Stimulated activated CD4-positive, alpha-beta T cell treated with anti-CD3 and anti-CD28 coated beads, TNF-alpha, amount 100 ng/mL, for 1 hour (primary cell): ENCODE results near the gene CIPC.

Source experiments
- DNase-seq, 3 donors: peaks; one replicate each; pipeline ENCODE4 v3.0.0-alpha.2; 2020; ENCODE audit warnings: low read depth in 3 of 3, low spot score in 1 of 3

Gene CIPC

DNA sequence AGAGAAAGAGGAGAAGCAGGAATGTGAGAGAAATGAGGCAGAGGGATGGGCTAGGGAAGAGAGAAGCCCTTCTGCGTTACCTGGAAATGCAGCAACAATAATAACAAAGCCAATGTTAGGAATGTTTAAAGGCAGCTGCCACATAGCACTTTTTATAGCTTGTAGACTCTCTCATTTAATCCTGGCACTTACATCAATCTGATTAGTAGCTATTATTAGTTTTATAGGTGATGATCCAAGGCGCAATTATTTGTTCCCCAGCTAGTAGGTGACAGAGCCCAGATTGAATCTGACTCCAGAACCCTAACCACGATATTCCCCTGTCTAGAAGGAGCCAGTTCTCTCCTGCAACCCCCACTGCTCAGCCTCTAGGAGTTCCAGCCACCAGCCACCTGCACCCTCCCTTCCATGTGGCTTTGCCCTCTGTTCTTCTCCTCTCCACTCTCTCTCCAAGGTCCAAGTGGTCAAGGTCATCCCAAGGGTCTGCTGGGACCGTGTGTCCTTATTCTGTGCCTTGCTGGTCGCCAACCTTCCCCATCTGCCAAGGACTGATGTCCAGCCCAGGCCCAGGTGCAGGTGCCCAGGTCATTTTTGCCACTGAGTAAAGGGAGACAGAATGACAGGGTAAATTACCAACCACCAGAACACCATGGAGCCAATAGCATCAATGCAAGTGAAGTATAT lies 29.4 kb upstream of the CIPC start:
- no peak for DNase-seq

DNA sequence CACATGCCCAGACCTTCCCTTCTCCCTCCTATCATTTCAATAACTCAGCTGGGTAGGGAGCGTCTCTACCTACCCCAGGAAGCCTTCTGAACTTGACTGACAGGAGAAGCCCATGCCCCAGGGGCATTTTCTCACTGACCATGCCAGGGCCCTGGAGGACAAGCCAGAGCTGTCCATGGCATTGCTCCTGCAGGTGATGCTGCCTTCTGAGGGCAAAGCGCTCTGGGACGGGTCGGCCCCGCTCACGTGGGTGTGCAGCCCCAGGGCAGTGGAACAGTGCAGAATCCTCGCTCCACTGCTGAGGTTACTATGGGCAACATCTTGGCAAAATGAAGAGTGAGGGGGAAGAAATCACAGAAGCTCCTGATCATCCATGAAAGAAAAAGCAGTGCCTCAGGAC lies 28.5 kb upstream of the CIPC start:
- DNase-seq: no peak

GRCh38 chr14:77071938-77072388 lies 26.1 kb upstream of the CIPC start:
- no peak for DNase-seq

DNA sequence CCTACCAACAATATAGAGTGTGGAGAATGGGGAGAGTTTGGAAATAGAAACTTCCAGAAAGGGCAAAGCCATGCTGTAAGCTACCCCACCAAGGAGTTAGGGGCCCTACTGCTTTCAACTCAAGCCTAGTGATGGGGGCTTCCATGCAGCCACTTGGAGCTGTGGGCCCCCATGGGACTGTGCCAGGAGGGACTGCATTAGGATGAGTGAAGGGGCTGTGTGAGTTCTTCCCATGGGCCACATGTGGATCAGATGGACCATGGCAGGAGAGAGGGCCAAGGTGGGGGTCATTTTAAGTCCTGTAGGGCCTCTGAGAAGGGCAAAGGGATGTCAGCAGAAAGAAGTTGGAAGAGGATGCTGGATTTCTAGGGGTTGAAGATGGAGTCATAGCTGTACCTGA lies 23.1 kb upstream of the CIPC start:
- no peak for DNase-seq

GRCh38 chr14:77076113-77076631 lies 21.9 kb upstream of the CIPC start:
- no peak for DNase-seq

DNA sequence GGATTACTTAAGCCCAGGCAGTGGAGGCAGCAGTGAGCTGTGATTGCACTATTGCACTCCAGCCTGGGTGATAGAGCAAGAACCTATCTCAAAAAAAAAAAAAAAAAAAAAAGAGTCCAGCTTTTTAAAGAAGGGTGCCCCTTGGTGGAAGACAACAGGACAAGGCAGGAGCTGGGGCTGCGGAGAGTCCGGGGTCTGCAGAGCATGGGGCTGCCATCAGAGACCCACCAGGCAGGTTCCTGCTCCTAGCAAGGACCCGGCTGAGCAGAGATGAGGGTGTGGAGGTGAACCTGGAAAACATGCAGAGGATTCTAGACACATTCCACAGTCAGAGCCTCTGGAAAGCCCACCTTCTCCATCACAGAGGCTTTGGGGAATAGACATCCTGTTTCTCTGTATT lies 21.0 kb upstream of the CIPC start:
- DNase-seq: no peak

DNA sequence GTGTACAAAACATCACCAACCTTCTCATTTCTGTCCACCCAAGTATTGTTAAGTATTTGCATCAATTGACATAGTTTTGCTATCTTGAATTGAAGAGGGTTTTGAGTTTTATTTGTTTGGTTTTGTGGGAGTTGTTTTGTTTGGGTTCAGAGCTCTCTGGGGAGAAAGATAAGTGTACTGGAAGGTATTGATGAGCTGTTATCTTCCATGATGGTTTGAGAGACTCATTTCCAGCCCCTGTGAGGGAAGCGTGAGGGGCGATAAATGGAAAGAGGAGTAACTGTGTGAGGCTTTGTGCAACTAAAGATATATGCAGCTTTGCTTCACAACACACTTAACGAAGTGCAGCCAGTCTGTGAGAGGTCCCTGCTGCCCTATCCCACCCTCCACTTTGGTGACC lies 15.7 kb upstream of the CIPC start:
- DNase-seq: no peak

- no peak for DNase-seq
Measured at GRCh38 chr14:77083082-77083481, 15.0 kb upstream of the CIPC start.

GRCh38 chr14:77084985-77085384 lies 13.1 kb upstream of the CIPC start:
- DNase-seq: no peak

DNA sequence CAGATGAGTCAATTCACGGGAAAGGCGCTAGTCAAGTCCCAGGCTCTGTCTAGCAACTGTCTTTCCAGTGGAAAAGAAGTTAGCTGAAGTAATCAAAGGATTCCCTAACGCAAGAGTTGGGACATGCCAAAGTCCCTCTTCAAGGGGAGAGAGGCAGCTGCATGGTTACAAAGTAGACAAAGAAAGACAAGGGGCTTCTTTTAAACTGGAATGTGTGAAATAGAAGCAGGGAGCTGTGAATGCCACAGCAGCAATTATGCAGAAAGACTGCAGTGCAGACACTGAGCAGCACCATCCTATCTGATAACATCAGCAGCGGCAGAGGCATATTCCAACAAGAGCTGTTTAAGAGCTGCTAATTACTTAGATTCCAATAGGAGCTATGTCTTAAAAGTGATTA lies 12.5 kb upstream of the CIPC start:
- DNase-seq: no peak

GRCh38 chr14:77086017-77086727 lies 11.9 kb upstream of the CIPC start:
- no peak for DNase-seq

- no peak for DNase-seq
Measured at GRCh38 chr14:77086951-77087350, 11.1 kb upstream of the CIPC start.

DNA sequence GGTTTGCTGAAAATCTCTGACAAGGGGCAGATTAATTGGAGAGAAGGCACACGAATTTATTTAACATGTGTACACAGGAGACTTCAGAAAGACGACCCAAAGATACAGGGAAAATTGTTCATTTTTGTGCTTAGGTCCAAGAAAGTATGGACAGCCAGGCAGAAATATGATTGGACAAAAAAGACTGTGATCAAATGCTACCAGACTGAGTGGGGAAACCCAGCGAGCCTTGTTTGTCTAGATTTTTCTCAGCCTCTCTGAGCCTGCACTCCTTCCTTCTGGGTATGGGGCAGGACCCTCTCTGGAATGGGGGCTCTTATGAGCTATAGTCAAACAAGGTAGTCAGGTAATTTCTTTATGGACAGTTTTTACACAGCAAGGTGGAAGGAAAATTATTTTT lies 10.4 kb upstream of the CIPC start:
- DNase-seq: no peak

GRCh38 chr14:77088219-77088618 lies 9.8 kb upstream of the CIPC start:
- no peak for DNase-seq

GRCh38 chr14:77088645-77089044 lies 9.4 kb upstream of the CIPC start:
- DNase-seq: no peak

DNA sequence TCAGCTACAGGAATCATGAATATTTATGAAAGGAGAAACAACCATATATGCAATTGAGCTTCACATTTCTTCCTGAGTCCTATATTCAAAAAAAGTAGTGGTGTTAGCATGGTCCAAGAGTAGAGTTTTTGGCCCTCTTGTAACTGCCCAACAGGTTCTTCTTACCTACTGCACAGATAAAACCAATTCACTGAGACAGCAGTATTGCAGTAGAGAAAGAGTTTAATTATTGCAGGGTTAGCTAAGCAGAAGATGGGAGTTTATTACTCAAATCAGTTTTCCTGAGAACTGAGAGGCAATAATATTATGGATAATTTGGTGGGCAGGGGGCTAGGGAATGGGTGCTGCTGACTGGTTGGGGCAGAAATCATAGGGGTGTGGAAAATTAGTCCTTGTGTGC lies 6.5 kb upstream of the CIPC start:
- no peak for DNase-seq

DNA sequence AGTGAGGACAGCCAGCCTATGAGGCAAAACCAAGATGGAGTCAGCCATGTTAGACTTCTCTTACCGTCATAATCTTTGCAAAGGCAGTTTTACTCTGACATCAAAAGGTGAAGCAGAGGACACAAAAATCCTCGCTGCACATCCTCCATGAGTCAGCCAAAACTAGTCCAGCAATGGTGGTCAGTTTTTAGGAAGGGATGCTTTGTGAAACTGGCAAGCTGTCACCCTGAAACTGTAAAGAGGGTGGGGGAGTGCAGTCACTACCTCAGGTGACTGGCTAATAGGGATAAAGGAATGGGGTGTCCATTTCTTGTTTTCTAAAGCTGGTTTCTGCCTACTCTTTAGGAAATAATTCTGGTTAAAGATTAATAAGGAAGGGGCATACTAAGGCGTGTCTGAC lies 5.4 kb upstream of the CIPC start:
- DNase-seq: no peak

- peak; percentile 43 to 56 (median 50) for DNase-seq
Measured at GRCh38 chr14:77094672-77095284, 3.3 kb upstream of the CIPC start.

DNA sequence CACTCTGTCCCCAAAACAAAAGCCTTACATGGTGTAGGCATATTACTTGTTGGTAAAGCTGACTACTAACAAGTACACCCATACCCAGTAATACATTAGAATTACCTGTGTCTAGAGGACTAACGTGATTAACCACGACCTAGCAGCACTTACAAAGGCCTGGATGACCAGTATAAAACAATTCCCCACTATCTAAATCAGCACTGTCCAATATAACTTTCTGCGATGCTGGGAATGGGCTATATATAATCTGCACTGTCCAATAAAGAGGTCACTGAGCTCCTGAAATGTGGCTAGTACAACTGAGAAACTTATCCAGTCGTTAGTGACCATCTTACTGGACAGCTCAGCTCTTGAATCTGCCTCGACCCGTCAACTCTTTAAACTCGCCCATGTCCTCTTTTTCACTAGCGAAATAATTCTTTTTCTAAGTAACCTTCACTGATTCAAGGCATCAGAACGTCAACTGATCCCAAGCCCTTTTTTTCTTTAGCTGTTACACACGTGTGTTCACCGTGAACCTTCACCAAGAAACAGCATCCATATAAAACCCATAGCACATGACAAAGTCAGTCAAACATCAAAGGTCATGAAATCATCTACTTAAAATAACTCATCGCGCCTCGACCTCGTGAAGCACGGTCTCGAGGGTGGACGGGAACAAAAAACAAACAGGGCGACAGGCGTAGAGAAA lies 905 bp upstream of the CIPC start:
- no peak for DNase-seq

GRCh38 chr14:77098529-77099353 lies 683 bp downstream of the CIPC start:
- DNase-seq: no peak
